ENCODE measurements around the gene ACSS1. TPM values are rescaled to one million over a fixed set of nuclear protein-coding genes. Genes with fewer than 3 reads are reported as not detected.

ACSS1 gene
- total and polyA plus RNA-seq, 2 of the 8 experiments (the other 6 are each of a cell fraction or from before 2014, with no cell fraction given), result 2.6 to 3.4 TPM

- Histone ChIP-seq H4K8ac (ENCODE audit: extremely low read depth, insufficient read depth, low read length) (no peak overlapping the region), H2AK5ac (ENCODE audit: low read depth, low read length) (no peak overlapping the region), H3K27me3 (replicated peaks in 1 of 4; ENCODE audit: control insufficient read depth in 3 of 4, extremely low read depth in 1 of 4, insufficient read depth in 3 of 4, low read length in 3 of 4) (peaks cover 0 to 2% (median 0%) of the 10 kb centered on the region in 4 experiments; a peak in 1 of 7 replicates), H4K91ac (replicated peaks; ENCODE audit: insufficient read length, low read length) (no peak overlapping the region), H3K4ac (replicated peaks; ENCODE audit: insufficient read length, low read depth, low read length) (no peak overlapping the region), H3K14ac (ENCODE audit: insufficient read length) (no peak overlapping the region), H3K23ac (ENCODE audit: insufficient read length) (no peak overlapping the region), H3K79me1 (ENCODE audit: low read depth, low read length) (no peaks in the 10 kb centered on the region), H3K18ac (ENCODE audit: extremely low read depth, low read length) (no peak overlapping the region), H3K9ac (replicated peaks in 1 of 4; ENCODE audit: extremely low read depth in 1 of 4, low read depth in 3 of 4, low read length in 3 of 4) (no peak overlapping the region), H4K20me1 (replicated peaks in 1 of 2; ENCODE audit: control insufficient read depth in 1 of 2, insufficient read depth in 2 of 2, low read length in 2 of 2) (no peaks in the 10 kb centered on the region), H3K4me2 (ENCODE audit: insufficient read depth in 1 of 2, low read depth in 2 of 2, low read length in 2 of 2) (no peak overlapping the region), H3K23me2 (ENCODE audit: low read depth, low read length) (no peaks in the 10 kb centered on the region), H2BK20ac (ENCODE audit: low read length) (no peak overlapping the region), H3K4me1 (replicated peaks in 1 of 4; ENCODE audit: control insufficient read depth in 3 of 4, insufficient read depth in 4 of 4, low read length in 3 of 4) (no peaks in the 10 kb centered on the region), H3K4me3 (ENCODE audit: extremely low read depth in 1 of 4, insufficient read depth in 2 of 4, low read depth in 3 of 4, low read length in 4 of 4) (no peak overlapping the region), H3K56ac (replicated peaks; ENCODE audit: insufficient read length, low read depth, low read length) (no peak overlapping the region), H3K9me3 (ENCODE audit: insufficient read depth in 2 of 2, low read depth in 1 of 2, low read length in 1 of 2) (no peaks in the 10 kb centered on the region), H2BK120ac (replicated peaks; ENCODE audit: low read depth, low read length) (no peak overlapping the region), H3K79me2 (ENCODE audit: control insufficient read depth in 1 of 2, insufficient read depth in 2 of 2, low read length in 2 of 2) (no peaks in the 10 kb centered on the region), H2BK12ac (ENCODE audit: low read depth, low read length) (no peak overlapping the region), H3K36me3 (ENCODE audit: control insufficient read depth in 2 of 4, insufficient read depth in 4 of 4, low read length in 3 of 4) (no peaks in the 10 kb centered on the region), H2BK15ac (ENCODE audit: low read length) (no peak overlapping the region), H3K27ac (ENCODE audit: low read depth, low read length) (no peak overlapping the region), H2AFZ (ENCODE audit: low read length) (no peak overlapping the region), H2BK5ac (ENCODE audit: low read depth, low read length) (no peak overlapping the region), H4K5ac (ENCODE audit: insufficient read length, low read depth, low read length) (no peak overlapping the region)
- POLR2A ChIA-PET (ENCODE audit: partially characterized antibody), result no interaction called here
- 92% methylated on average over 1 of the region's 1 CpG; no CpG with 5 or more reads in 1 of the 2 experiments for WGBS, 2 experiments (ENCODE audit: extremely low coverage in 1 of 2, insufficient coverage in 1 of 2, insufficient read length in 1 of 2, insufficient replicate concordance in 2 of 2, low coverage in 1 of 2, low lambda C conversion rate in 2 of 2, missing lambda C conversion rate in 1 of 2)
- DNase-seq (ENCODE audit: low read depth in 1 of 2, low spot score in 2 of 2), result no peak
- no peak for FAIRE-seq
- CTCF ChIA-PET (ENCODE audit: partially characterized antibody), result no interaction called here
- TF ChIP-seq SIRT6 (IDR thresholded peaks at IDR 0.05; ENCODE audit: low read length) (no peak), TBP (IDR thresholded peaks at IDR 0.05; ENCODE audit: low read depth, low read length) (no peak), YY1 (IDR thresholded peaks at IDR 0.05; ENCODE audit: low read depth, low read length) (no peak), SIN3A (conservative IDR thresholded peaks at IDR 0.05 in 1 of 2, IDR thresholded peaks at IDR 0.05 in 1 of 2; ENCODE audit: low read depth in 1 of 2, low read length in 2 of 2) (no peak), CBX8 (IDR thresholded peaks at IDR 0.05; ENCODE audit: borderline replicate concordance, low read depth, low read length) (no peak), CTBP2 (IDR thresholded peaks at IDR 0.05; ENCODE audit: borderline replicate concordance, insufficient read depth, insufficient read length, low read length) (no peak), TEAD4 (IDR thresholded peaks at IDR 0.05; ENCODE audit: low read depth, low read length) (no peak), MAX (IDR thresholded peaks at IDR 0.05) (no peak), SRF (IDR thresholded peaks at IDR 0.05; ENCODE audit: low read depth, low read length) (no peak), ATF2 (IDR thresholded peaks at IDR 0.05; ENCODE audit: low read length) (no peak), NRF1 (IDR thresholded peaks at IDR 0.05; ENCODE audit: low read depth, low read length) (no peak), GTF2F1 (IDR thresholded peaks at IDR 0.05; ENCODE audit: borderline replicate concordance, low read depth, low read length) (no peak), TAF1 (IDR thresholded peaks at IDR 0.05; ENCODE audit: low read depth, low read length) (no peak), CBX5 (IDR thresholded peaks at IDR 0.05; ENCODE audit: low read depth, low read length) (no peak)
Observed at GRCh38 chr20:25003002-25003401, 54.9 kb downstream of the ACSS1 start.
